HG02852 (cell line): Measurements from ENCODE around the gene PAN2.
"Not testable (repeated sequence)": the region's sequence is repeated elsewhere in the genome, so short reads cannot be mapped to it uniquely, and the experiment has no call there.

Experiments
- ATAC-seq: cut with Tn5 transposase; IDR thresholded peaks from one replicate; pipeline ENCODE4 v1.9.1; 2021; ENCODE audit warnings: mild to moderate bottlenecking, moderate library complexity; ENCODE audit not compliant: unreplicated experiment

Gene PAN2

GRCh38 chr12:56342290-56342689, 8.5 kb upstream of the PAN2 start:
- ATAC-seq, result not testable (repeated sequence)

- no peak for ATAC-seq
Observed at GRCh38 chr12:56341616-56342015, 7.8 kb upstream of the PAN2 start.

GRCh38 chr12:56339158-56339422, 5.3 kb upstream of the PAN2 start:
- no peak for ATAC-seq

GRCh38 chr12:56338308-56339157, 4.7 kb upstream of the PAN2 start, which contains the start of gene IL23A:
Gene IL23A (plus strand): TSS chr12:56338884. CDS start chr12:56339045, 161 bp downstream.
- ATAC-seq, result no peak

- ATAC-seq, result no peak
Observed at GRCh38 chr12:56337753-56338251, 4.0 kb upstream of the PAN2 start.

GRCh38 chr12:56336361-56337167, 2.8 kb upstream of the PAN2 start:
- ATAC-seq, result no peak

GRCh38 chr12:56335527-56335926, 1.7 kb upstream of the PAN2 start:
- not testable (repeated sequence) for ATAC-seq

- ATAC-seq, result no peak
Observed at GRCh38 chr12:56334490-56334793, 642 bp upstream of the PAN2 start.

GRCh38 chr12:56333197-56333678, 562 bp downstream of the PAN2 start:
- ATAC-seq, result no peak

- ATAC-seq, result no peak
Observed at GRCh38 chr12:56332512-56333196, 1.1 kb downstream of the PAN2 start.

GRCh38 chr12:56330936-56331490, 2.8 kb downstream of the PAN2 start:
- ATAC-seq, result no peak

- no peak for ATAC-seq
Observed at GRCh38 chr12:56326533-56326932, 7.3 kb downstream of the PAN2 start.

GRCh38 chr12:56326126-56326525, 7.7 kb downstream of the PAN2 start:
- no peak for ATAC-seq

GRCh38 chr12:56324206-56324605, 9.6 kb downstream of the PAN2 start:
- ATAC-seq, result no peak

GRCh38 chr12:56321610-56322009, 12.2 kb downstream of the PAN2 start:
- ATAC-seq, result not testable (repeated sequence)

- ATAC-seq, result no peak
Observed at GRCh38 chr12:56321027-56321426, 12.8 kb downstream of the PAN2 start.

GRCh38 chr12:56317675-56318074, 16.1 kb downstream of the PAN2 start:
- ATAC-seq, result no peak

- peak; percentile 88 for ATAC-seq
Observed at GRCh38 chr12:56315622-56316473, 18.0 kb downstream of the PAN2 start, which contains the start of gene CNPY2. Gene CNPY2 (minus strand): TSS chr12:56315988. CDS start chr12:56315217, 771 bp downstream.

GRCh38 chr12:56315249-56315621, 18.6 kb downstream of the PAN2 start:
- ATAC-seq, result no peak

GRCh38 chr12:56311003-56311402, 22.8 kb downstream of the PAN2 start:
- ATAC-seq, result no peak
